Upper lobe of left lung (tissue), 4 donors: ENCODE measurements around the gene ATP6V0C.
"Not testable (repeated sequence)": the region's sequence is repeated elsewhere in the genome, so short reads cannot be mapped to it uniquely, and the experiment has no call there.

Source experiments
- EP300 ChIP-seq, 4 donors: sonication (generic); formaldehyde crosslinking; IDR thresholded peaks; one replicate each; pipeline ENCODE4 v1.5.1; 2017; ENCODE audit warnings: antibody characterized with exemption in 4 of 4, control low read depth in 2 of 4
- POLR2A ChIP-seq, 4 donors: fragments of 450-650 bp; IDR thresholded peaks; one replicate each; pipeline ENCODE4 v1.5.1; 2016 to 2017; ENCODE audit warnings: antibody characterized with exemption in 4 of 4, mild to moderate bottlenecking in 2 of 4
- POLR2AphosphoS5 ChIP-seq, 2 donors: sonication (generic); formaldehyde crosslinking; IDR thresholded peaks; one replicate each; pipeline ENCODE4 v1.5.1; 2017; ENCODE audit warnings: antibody characterized with exemption in 2 of 2
- TF ChIP-seq, protein P1 (sequence below), 6 experiments: fragments of 450-650 bp in 4 of 6; fragments of 200-600 bp in 2 of 6; sonication (generic) in 2 of 6; IDR thresholded peaks; one replicate each; pipeline ENCODE4 v1.5.1; 2016 to 2019; ENCODE audit warnings: antibody characterized with exemption in 6 of 6

DNA sequence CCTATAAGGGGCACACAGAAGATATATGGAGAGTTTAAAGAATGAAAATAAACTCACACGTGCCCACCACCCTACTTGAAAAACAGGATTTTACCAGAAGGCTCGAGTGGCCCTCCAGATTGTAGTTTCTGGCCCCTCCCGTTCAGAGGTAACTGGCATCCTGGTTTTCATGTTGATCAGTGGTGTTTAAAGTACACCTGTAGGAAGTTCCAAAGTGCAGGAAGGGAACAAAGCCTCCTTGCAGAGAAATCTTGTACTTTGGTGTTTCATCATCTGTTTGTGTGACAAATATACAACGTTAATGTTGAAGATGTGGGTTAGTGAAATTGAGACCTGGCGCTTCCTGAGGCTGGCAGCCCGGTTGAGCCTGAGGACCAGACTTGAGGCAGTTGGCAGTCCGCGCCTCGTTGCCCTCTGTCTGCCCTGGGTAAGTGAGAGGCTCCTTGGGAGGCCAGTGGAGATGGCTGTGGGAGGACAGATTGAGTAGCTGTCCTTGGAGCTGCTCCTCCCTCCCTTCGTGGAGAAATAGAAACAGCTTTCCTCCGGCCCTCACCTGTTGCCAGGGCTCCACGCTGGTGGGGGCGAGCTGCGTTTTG is 36.6 kb downstream of the ATP6V0C start:
- not testable (repeated sequence) for TF ChIP-seq EP300, POLR2A, POLR2AphosphoS5 (IDR thresholded peaks at IDR 0.05)
- TF ChIP-seq, protein P1, sequence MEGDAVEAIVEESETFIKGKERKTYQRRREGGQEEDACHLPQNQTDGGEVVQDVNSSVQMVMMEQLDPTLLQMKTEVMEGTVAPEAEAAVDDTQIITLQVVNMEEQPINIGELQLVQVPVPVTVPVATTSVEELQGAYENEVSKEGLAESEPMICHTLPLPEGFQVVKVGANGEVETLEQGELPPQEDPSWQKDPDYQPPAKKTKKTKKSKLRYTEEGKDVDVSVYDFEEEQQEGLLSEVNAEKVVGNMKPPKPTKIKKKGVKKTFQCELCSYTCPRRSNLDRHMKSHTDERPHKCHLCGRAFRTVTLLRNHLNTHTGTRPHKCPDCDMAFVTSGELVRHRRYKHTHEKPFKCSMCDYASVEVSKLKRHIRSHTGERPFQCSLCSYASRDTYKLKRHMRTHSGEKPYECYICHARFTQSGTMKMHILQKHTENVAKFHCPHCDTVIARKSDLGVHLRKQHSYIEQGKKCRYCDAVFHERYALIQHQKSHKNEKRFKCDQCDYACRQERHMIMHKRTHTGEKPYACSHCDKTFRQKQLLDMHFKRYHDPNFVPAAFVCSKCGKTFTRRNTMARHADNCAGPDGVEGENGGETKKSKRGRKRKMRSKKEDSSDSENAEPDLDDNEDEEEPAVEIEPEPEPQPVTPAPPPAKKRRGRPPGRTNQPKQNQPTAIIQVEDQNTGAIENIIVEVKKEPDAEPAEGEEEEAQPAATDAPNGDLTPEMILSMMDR (IDR thresholded peaks at IDR 0.05): not testable (repeated sequence)
